ENCODE data around the gene PCGF3.
A peak's percentile ranks its signal among the peaks of the same experiment; 100 is the strongest.

Gene PCGF3

DNA sequence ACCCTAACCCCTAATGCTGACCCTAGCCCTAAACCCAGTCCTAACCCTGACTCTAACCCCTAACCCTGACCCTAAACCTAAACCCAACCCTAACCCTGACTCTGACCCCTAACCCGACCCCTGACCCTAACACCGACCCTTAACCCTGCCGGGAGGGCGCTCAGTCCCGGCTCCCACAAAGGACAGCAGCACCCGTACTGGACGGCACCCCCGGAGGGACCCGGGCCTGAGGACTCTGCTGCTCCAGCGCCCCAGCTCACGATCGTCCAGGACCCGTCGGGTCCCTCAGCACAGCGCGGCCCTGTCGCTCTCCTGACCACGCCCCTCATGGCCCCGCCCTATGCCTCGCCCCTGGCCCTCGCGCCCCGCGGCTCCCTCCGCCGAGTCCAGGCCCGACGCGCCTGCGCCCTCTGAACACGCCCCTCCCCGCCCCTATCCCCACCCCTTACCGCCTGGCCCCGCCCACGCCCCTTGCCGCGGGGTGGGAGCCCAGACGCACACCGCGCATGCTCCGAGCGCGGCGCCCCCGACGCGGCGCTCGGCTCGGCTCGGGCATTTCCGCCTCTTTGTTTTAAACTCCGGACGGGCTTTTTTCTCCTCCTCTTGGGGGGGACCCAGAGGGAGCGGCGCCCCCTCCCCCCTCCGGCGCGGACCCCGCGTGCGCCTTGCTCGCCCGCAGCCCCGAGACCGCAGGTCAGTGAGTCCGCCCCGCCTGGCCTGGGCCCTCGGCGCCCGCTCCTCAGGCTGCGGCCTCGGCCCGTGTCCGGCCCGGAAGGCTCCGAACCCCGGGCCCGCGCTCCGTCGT lies at the start of gene PCGF3 (continued):
- TF ChIP-seq ZNF747 (tag by site-specific recombination; IDR thresholded peaks at IDR 0.05) (no peak), ZNF580 (tag by site-specific recombination; IDR thresholded peaks at IDR 0.05) (no peak), ZNF112 (tag by site-specific recombination; IDR thresholded peaks at IDR 0.05) (no peak), ZNF629 (tag by site-specific recombination; IDR thresholded peaks at IDR 0.05) (no peak), ZNF324 (tag by site-specific recombination; IDR thresholded peaks at IDR 0.05) (no peak), KLF9 (tag by site-specific recombination; IDR thresholded peaks at IDR 0.05; ENCODE audit: low read depth) (peak; percentile 92), ZNF548 (tag by site-specific recombination; IDR thresholded peaks at IDR 0.05) (no peak), HOXA7 (CRISPR knock-in tag; IDR thresholded peaks at IDR 0.05; ENCODE audit: borderline replicate concordance) (no peak), KLF10 (tag by site-specific recombination; IDR thresholded peaks at IDR 0.05) (0 out of 2 replicates have a peak, but pooled peaks have one; percentile 29), ZNF214 (tag by site-specific recombination; IDR thresholded peaks at IDR 0.05; ENCODE audit: borderline replicate concordance) (no peak), ZNF248 (tag by site-specific recombination; IDR thresholded peaks at IDR 0.05) (no peak), ZNF701 (tag by site-specific recombination; IDR thresholded peaks at IDR 0.05) (no peak), ZNF202 (tag by site-specific recombination; IDR thresholded peaks at IDR 0.05; ENCODE audit: borderline replicate concordance) (no peak), ZNF311 (tag by site-specific recombination; IDR thresholded peaks at IDR 0.05; ENCODE audit: borderline replicate concordance) (no peak), ZBTB20 (tag by site-specific recombination; IDR thresholded peaks at IDR 0.05) (no peak), ZNF776 (tag by site-specific recombination; IDR thresholded peaks at IDR 0.05; ENCODE audit: borderline replicate concordance) (no peak), ZNF830 (tag by site-specific recombination; IDR thresholded peaks at IDR 0.05; ENCODE audit: low read depth) (no peak), ZNF426 (tag by site-specific recombination; IDR thresholded peaks at IDR 0.05) (no peak), ZNF335 (tag by site-specific recombination; conservative IDR thresholded peaks at IDR 0.05) (0 out of 2 replicates have a peak, but pooled peaks have one; percentile 29), TSHZ1 (tag by site-specific recombination; IDR thresholded peaks at IDR 0.05; ENCODE audit: borderline replicate concordance) (no peak), ZNF664 (tag by site-specific recombination; IDR thresholded peaks at IDR 0.05) (no peak), KLF16 (tag by site-specific recombination; IDR thresholded peaks at IDR 0.05) (no peak), ZNF473 (tag by site-specific recombination; IDR thresholded peaks at IDR 0.05) (no peak), KLF7 (tag by site-specific recombination; IDR thresholded peaks at IDR 0.05; ENCODE audit: borderline replicate concordance) (peak; percentile 20; the same call in 1 of the 2 replicates), ZNF114 (tag by site-specific recombination; IDR thresholded peaks at IDR 0.05) (no peak), ZSCAN23 (tag by site-specific recombination; IDR thresholded peaks at IDR 0.05) (no peak)
- TF ChIP-seq, protein P1, sequence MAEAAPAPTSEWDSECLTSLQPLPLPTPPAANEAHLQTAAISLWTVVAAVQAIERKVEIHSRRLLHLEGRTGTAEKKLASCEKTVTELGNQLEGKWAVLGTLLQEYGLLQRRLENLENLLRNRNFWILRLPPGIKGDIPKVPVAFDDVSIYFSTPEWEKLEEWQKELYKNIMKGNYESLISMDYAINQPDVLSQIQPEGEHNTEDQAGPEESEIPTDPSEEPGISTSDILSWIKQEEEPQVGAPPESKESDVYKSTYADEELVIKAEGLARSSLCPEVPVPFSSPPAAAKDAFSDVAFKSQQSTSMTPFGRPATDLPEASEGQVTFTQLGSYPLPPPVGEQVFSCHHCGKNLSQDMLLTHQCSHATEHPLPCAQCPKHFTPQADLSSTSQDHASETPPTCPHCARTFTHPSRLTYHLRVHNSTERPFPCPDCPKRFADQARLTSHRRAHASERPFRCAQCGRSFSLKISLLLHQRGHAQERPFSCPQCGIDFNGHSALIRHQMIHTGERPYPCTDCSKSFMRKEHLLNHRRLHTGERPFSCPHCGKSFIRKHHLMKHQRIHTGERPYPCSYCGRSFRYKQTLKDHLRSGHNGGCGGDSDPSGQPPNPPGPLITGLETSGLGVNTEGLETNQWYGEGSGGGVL (tag by site-specific recombination; IDR thresholded peaks at IDR 0.05) = peak; percentile 50; the same call in 1 of the 2 replicates
- TF ChIP-seq, protein P2, sequence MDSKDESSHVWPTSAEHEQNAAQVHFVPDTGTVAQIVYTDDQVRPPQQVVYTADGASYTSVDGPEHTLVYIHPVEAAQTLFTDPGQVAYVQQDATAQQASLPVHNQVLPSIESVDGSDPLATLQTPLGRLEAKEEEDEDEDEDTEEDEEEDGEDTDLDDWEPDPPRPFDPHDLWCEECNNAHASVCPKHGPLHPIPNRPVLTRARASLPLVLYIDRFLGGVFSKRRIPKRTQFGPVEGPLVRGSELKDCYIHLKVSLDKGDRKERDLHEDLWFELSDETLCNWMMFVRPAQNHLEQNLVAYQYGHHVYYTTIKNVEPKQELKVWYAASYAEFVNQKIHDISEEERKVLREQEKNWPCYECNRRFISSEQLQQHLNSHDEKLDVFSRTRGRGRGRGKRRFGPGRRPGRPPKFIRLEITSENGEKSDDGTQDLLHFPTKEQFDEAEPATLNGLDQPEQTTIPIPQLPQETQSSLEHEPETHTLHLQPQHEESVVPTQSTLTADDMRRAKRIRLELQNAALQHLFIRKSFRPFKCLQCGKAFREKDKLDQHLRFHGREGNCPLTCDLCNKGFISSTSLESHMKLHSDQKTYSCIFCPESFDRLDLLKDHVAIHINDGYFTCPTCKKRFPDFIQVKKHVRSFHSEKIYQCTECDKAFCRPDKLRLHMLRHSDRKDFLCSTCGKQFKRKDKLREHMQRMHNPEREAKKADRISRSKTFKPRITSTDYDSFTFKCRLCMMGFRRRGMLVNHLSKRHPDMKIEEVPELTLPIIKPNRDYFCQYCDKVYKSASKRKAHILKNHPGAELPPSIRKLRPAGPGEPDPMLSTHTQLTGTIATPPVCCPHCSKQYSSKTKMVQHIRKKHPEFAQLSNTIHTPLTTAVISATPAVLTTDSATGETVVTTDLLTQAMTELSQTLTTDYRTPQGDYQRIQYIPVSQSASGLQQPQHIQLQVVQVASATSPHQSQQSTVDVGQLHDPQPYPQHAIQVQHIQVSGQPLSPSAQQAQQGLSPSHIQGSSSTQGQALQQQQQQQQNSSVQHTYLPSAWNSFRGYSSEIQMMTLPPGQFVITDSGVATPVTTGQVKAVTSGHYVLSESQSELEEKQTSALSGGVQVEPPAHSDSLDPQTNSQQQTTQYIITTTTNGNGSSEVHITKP (tag by site-specific recombination; IDR thresholded peaks at IDR 0.05) = no peak
- TF ChIP-seq, protein P3, sequence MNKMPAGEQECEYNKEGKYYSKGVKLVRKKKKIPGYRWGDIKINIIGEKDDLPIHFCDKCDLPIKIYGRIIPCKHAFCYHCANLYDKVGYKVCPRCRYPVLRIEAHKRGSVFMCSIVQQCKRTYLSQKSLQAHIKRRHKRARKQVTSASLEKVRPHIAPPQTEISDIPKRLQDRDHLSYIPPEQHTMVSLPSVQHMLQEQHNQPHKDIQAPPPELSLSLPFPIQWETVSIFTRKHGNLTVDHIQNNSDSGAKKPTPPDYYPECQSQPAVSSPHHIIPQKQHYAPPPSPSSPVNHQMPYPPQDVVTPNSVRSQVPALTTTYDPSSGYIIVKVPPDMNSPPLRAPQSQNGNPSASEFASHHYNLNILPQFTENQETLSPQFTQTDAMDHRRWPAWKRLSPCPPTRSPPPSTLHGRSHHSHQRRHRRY (tag by site-specific recombination; IDR thresholded peaks at IDR 0.05) = no peak
